Ascending aorta (tissue), 2 donors: ENCODE measurements around the gene OXTR. TPM values are rescaled to one million over a fixed set of nuclear protein-coding genes. Genes with fewer than 3 reads are reported as not detected.

Experiments
- DNase-seq, 2 donors: peaks; one replicate each; pipeline ENCODE4 v3.0.0-alpha.2; 2019; ENCODE audit warnings: low spot score in 2 of 2
- H3K27ac ChIP-seq, 2 donors: fragments of 200-600 bp; sonication (generic); one replicate each; pipeline ENCODE4 v1.5.1; 2016 to 2017; ENCODE audit warnings: mild to moderate bottlenecking in 1 of 2
- H3K27me3 ChIP-seq: fragments of 200-600 bp; sonication (generic); one replicate; pipeline ENCODE4 v1.5.1; 2017
- H3K36me3 ChIP-seq, 2 donors: fragments of 200-600 bp; sonication (generic); one replicate each; pipeline ENCODE4 v1.5.1; 2016
- H3K4me1 ChIP-seq, 2 donors: fragments of 200-600 bp; sonication (generic); one replicate each; pipeline ENCODE4 v1.5.1; 2016 to 2017; ENCODE audit warnings: mild to moderate bottlenecking in 1 of 2
- H3K4me3 ChIP-seq, 2 donors: fragments of 200-600 bp; sonication (generic); one replicate each; pipeline ENCODE4 v1.5.1; 2016 to 2017; ENCODE audit warnings: mild to moderate bottlenecking in 1 of 2
- H3K9me3 ChIP-seq, 2 donors: fragments of 200-600 bp; sonication (generic); one replicate each; pipeline ENCODE4 v1.5.1; 2016
- CTCF ChIP-seq, 3 experiments: fragments of 200-600 bp in 2 of 3; fragments of 450-650 bp in 1 of 3; sonication (generic) in 2 of 3; IDR thresholded peaks; one replicate each; pipeline ENCODE4 v1.5.1; 2016 to 2019; ENCODE audit warnings: antibody characterized with exemption in 3 of 3, mild to moderate bottlenecking in 1 of 3, moderate library complexity in 1 of 3
- intact Hi-C: fragments of 100-400 bp; cut with DNase I; formaldehyde crosslinking; loops from one replicate; pipeline ENCODE4 v1.15.1; 2023
- total RNA-seq: library from RNA; depleted of rRNA; stranded (reverse); fragments of >200 nt; gene quantifications from one replicate; pipeline ENCODE4 v1.1.0, GENCODE V29; 2016

OXTR gene
- total RNA-seq, 1 donor from 2014 or later, result 150 TPM

GRCh38 chr3:8767667-8768363, 1.6 kb downstream of the OXTR start:
- peak in 1 of 2 donors; percentile 55 for DNase-seq
- no peaks in the 10 kb centered on the region for H3K9me3 ChIP-seq
- peaks cover 0 to 17% of the 10 kb centered on the region in 2 donors for H3K4me1 ChIP-seq
- TF ChIP-seq CTCF (IDR thresholded peaks at IDR 0.05), result no peak
- intact Hi-C loops, result loop anchor here (5.0 kb wide), 2 partner anchors 106 to 326 kb away; no protein-coding TSS in a partner anchor
- H3K36me3 ChIP-seq, result no peaks in the 10 kb centered on the region
- no peak overlapping the region for H3K27ac ChIP-seq
- H3K4me3 ChIP-seq, result peak overlapping the region; percentile 40 to 68
- H3K27me3 ChIP-seq, result peaks cover 3% of the 10 kb centered on the region

- DNase-seq, result no peak
- no peak for TF ChIP-seq CTCF (IDR thresholded peaks at IDR 0.05)
- H3K4me1 ChIP-seq, result peaks cover 0 to 17% of the 10 kb centered on the region in 2 donors
- H3K9me3 ChIP-seq, result no peaks in the 10 kb centered on the region
- H3K36me3 ChIP-seq, result no peaks in the 10 kb centered on the region
- peak overlapping the region in 1 of 2 donors; percentile 68 for H3K4me3 ChIP-seq
- intact Hi-C loops, result loop anchor here (5.0 kb wide), 2 partner anchors 105 to 325 kb away; no protein-coding TSS in a partner anchor
- peaks cover 3% of the 10 kb centered on the region for H3K27me3 ChIP-seq
- H3K27ac ChIP-seq, result no peak overlapping the region
Observed at GRCh38 chr3:8767256-8767666, 2.2 kb downstream of the OXTR start.

GRCh38 chr3:8766148-8766547, 3.3 kb downstream of the OXTR start:
- Histone ChIP-seq H3K27ac (no peak overlapping the region), H3K27me3 (peaks cover 3% of the 10 kb centered on the region), H3K4me3 (no peak overlapping the region), H3K36me3 (no peaks in the 10 kb centered on the region), H3K9me3 (no peaks in the 10 kb centered on the region), H3K4me1 (peaks cover 0 to 17% of the 10 kb centered on the region in 2 donors)
- intact Hi-C loops, result loop anchor here (5.0 kb wide), 2 partner anchors 104 to 324 kb away; no protein-coding TSS in a partner anchor
- DNase-seq, result no peak
- no peak for TF ChIP-seq CTCF (IDR thresholded peaks at IDR 0.05)

- Histone ChIP-seq H3K27me3 (peaks cover 3% of the 10 kb centered on the region), H3K4me1 (peaks cover 0 to 17% of the 10 kb centered on the region in 2 donors), H3K9me3 (no peaks in the 10 kb centered on the region), H3K27ac (no peak overlapping the region), H3K4me3 (no peak overlapping the region), H3K36me3 (no peaks in the 10 kb centered on the region)
- DNase-seq, result peak in 1 of 2 donors; percentile 21
- no peak for TF ChIP-seq CTCF (IDR thresholded peaks at IDR 0.05)
- intact Hi-C loops, result loop anchor here (5.0 kb wide), 2 partner anchors 103 to 323 kb away; no protein-coding TSS in a partner anchor
Observed at GRCh38 chr3:8765528-8765927, 3.9 kb downstream of the OXTR start.

- H3K4me1 ChIP-seq, result peaks cover 0 to 14% of the 10 kb centered on the region in 2 donors
- no peak overlapping the region for H3K27ac ChIP-seq
- intact Hi-C loops, result no loop called here
- H3K4me3 ChIP-seq, result no peak overlapping the region
- TF ChIP-seq CTCF (IDR thresholded peaks at IDR 0.05), result no peak
- H3K9me3 ChIP-seq, result no peaks in the 10 kb centered on the region
- DNase-seq, result peak in 1 of 2 donors; percentile 51
- no peaks in the 10 kb centered on the region for H3K36me3 ChIP-seq
- peaks cover 3% of the 10 kb centered on the region for H3K27me3 ChIP-seq
Observed at GRCh38 chr3:8764528-8764927, 4.9 kb downstream of the OXTR start.
